ENCODE measurements around the gene KCNC1. TPM values are rescaled to one million over a fixed set of nuclear protein-coding genes. Genes with fewer than 3 reads are reported as not detected.
A peak's percentile ranks its signal among the peaks of the same experiment; 100 is the strongest.

The KCNC1 gene
- polyA plus RNA-seq, 1 experiment, result not detected

DNA sequence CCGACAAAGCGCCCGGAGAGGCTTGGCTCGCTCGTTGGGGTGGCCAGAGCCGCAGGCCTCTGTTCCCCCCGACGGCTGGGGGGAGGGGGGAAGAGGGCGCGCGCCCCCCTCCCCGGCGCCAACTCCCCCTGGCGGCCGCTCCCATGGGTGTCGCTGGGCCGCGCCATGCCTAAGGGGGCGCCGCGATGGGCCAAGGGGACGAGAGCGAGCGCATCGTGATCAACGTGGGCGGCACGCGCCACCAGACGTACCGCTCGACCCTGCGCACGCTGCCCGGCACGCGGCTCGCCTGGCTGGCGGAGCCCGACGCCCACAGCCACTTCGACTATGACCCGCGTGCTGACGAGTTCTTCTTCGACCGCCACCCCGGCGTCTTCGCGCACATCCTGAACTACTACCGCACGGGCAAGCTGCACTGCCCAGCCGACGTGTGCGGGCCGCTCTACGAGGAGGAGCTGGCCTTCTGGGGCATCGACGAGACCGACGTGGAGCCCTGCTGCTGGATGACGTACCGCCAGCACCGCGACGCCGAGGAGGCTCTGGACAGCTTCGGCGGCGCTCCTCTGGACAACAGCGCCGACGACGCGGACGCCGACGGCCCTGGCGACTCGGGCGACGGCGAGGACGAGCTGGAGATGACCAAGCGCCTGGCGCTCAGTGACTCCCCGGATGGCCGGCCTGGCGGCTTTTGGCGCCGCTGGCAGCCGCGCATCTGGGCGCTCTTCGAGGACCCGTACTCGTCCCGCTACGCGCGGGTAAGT is 1.4 kb downstream of the KCNC1 start:
- TF ChIP-seq, protein P1, sequence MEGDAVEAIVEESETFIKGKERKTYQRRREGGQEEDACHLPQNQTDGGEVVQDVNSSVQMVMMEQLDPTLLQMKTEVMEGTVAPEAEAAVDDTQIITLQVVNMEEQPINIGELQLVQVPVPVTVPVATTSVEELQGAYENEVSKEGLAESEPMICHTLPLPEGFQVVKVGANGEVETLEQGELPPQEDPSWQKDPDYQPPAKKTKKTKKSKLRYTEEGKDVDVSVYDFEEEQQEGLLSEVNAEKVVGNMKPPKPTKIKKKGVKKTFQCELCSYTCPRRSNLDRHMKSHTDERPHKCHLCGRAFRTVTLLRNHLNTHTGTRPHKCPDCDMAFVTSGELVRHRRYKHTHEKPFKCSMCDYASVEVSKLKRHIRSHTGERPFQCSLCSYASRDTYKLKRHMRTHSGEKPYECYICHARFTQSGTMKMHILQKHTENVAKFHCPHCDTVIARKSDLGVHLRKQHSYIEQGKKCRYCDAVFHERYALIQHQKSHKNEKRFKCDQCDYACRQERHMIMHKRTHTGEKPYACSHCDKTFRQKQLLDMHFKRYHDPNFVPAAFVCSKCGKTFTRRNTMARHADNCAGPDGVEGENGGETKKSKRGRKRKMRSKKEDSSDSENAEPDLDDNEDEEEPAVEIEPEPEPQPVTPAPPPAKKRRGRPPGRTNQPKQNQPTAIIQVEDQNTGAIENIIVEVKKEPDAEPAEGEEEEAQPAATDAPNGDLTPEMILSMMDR (IDR thresholded peaks at IDR 0.05; ENCODE audit: low read depth, low read length), result peak; percentile 20; the same call in 1 of the 2 replicates
- no peak for DNase-seq (ENCODE audit: low read depth, low spot score)
- peaks cover 7% of the 10 kb centered on the region; the same call in 1 of the 2 replicates for H3K9me3 ChIP-seq (ENCODE audit: control insufficient read depth, insufficient read depth, low read length)
- no peak overlapping the region for H3K4me3 ChIP-seq (ENCODE audit: low read depth, low read length)
- ChIA-PET POLR2A (interaction anchor here (1.3 kb wide), 1 partner anchor 237 kb away, joined by 4 read pairs; no protein-coding TSS in a partner anchor), CTCF (interaction anchor here (0.6 to 7.1 kb wide), 6 partner anchors 109 to 240 kb away, joined by 3 to 678 read pairs (median 3); no protein-coding TSS in a partner anchor)
- H3K27me3 ChIP-seq (ENCODE audit: control insufficient read depth, insufficient read depth, low read length), result peaks cover 60% of the 10 kb centered on the region
- no peak overlapping the region for H3K27ac ChIP-seq (ENCODE audit: low read depth, low read length)

- no peak for DNase-seq (ENCODE audit: low read depth, low spot score)
- TF ChIP-seq, protein P1 (IDR thresholded peaks at IDR 0.05; ENCODE audit: low read depth, low read length), result no peak
- ChIA-PET CTCF (interaction anchor here (2.7 kb wide), 1 partner anchor 237 kb away, joined by 13 read pairs; no protein-coding TSS in a partner anchor), POLR2A (no interaction called here)
- peaks cover 60% of the 10 kb centered on the region for H3K27me3 ChIP-seq (ENCODE audit: control insufficient read depth, insufficient read depth, low read length)
- H3K9me3 ChIP-seq (ENCODE audit: control insufficient read depth, insufficient read depth, low read length), result peaks cover 7% of the 10 kb centered on the region; the same call in 1 of the 2 replicates
- no peak overlapping the region for H3K27ac ChIP-seq (ENCODE audit: low read depth, low read length)
- H3K4me3 ChIP-seq (ENCODE audit: low read depth, low read length), result no peak overlapping the region
Measured at GRCh38 chr11:17736579-17736893, 2.0 kb downstream of the KCNC1 start.

DNA sequence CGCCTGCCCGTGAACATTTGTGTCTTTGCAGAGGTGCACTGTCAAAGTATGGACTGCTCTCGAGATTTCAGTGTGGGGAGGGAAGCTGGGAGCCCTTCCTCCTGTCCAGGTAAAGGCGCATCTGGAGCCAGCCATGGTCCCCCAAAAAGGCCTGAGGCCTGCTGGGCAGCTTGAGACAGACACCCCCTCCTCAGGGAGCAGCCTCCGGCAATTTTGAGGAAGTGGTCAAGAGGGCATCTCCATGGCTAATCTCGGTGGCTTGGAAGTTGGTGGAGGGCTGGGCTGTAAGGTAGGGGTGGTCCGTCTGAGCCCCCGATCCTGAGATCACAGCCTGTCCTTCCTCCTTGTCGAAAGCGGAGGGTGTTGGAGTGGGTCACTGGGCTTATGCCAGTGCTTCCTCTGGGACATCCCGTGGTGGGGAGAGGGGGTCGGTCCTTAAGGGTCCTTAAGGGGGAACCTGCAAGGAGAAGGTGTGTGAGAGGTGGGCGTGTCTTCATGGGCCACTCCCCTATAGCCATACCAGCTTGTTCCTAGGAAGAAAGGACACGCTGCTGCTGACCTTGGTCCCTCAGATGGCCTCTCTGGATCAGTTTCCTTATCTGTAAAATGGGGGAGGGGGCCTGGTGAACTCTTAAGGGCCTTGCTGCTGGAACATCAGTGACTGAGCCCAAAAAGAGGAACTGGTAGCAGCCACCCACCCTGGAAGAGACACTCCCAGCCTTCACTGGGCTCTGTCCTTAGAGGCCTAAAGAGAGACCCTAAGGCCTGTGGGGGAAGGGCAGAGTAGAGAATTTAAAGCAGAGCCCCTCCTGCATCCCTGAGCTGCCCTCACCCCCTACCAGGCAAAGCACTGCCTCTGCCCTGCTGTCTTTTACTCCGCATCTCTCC is 2.6 kb downstream of the KCNC1 start:
- peaks cover 55% of the 10 kb centered on the region for H3K27me3 ChIP-seq (ENCODE audit: control insufficient read depth, insufficient read depth, low read length)

GRCh38 chr11:17738151-17738973 is 3.8 kb downstream of the KCNC1 start:
- ChIA-PET POLR2A (no interaction called here), CTCF (interaction anchor here (1.1 to 2.7 kb wide), 3 partner anchors 235 to 242 kb away, joined by 3 to 13 read pairs (median 3); no protein-coding TSS in a partner anchor)
- Histone ChIP-seq H3K27me3 (ENCODE audit: control insufficient read depth, insufficient read depth, low read length) (peaks cover 44% of the 10 kb centered on the region), H3K9me3 (ENCODE audit: control insufficient read depth, insufficient read depth, low read length) (peaks cover 7% of the 10 kb centered on the region; the same call in 1 of the 2 replicates), H3K27ac (ENCODE audit: low read depth, low read length) (no peak overlapping the region), H3K4me3 (ENCODE audit: low read depth, low read length) (no peak overlapping the region)
- TF ChIP-seq, protein P1 (IDR thresholded peaks at IDR 0.05; ENCODE audit: low read depth, low read length), result no peak
- DNase-seq (ENCODE audit: low read depth, low spot score), result no peak

More for the DNA sequence above, 2.6 kb downstream of the KCNC1 start:
- no peak overlapping the region for H3K4me3 ChIP-seq (ENCODE audit: low read depth, low read length)
- no peak overlapping the region for H3K27ac ChIP-seq (ENCODE audit: low read depth, low read length)
- no peak for DNase-seq (ENCODE audit: low read depth, low spot score)
- TF ChIP-seq, protein P1 (IDR thresholded peaks at IDR 0.05; ENCODE audit: low read depth, low read length), result no peak
- H3K9me3 ChIP-seq (ENCODE audit: control insufficient read depth, insufficient read depth, low read length), result peaks cover 7% of the 10 kb centered on the region; the same call in 1 of the 2 replicates
- ChIA-PET POLR2A (no interaction called here), CTCF (interaction anchor here (1.1 to 2.7 kb wide), 2 partner anchors 236 to 242 kb away, joined by 3 to 13 read pairs; no protein-coding TSS in a partner anchor)

All from AG04450 (cell line).